ENCODE data around the gene LOXL1.

DNA sequence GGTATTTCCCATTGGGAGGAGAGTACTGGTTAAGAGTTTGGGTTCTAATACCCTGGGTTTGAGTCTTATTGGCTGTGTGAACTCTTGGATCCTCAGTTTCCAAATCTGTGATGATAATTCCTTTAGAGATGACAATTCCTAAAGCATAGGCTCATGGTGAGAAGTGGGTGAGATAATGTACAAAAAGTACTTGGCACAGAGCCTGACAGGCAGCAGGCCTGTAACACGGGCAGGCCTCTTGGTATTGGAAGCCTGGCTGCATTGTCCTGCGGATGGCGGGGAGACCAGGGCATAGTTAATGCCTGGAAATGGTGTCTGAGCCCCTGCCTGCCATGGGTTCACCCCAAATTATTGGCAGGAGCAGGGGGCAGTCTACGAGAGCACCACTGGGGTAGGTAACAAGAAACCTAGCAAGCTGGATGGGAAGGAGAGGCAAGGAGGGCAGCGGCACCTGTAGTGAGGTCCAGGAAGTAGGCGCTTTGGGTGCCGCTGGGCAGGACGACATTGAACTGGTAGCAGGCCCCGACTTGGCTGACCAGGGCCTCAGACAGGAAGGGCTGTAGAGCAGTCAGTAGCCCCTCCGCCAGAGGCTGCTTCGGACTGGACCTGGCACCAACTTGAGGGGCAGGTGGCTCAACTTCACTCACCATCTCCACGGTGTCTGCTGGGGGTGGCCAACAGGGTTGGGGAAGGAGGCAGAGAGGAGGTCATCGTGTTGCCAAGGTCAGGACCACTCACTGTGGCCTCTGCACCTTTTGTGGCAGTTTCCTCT lies 58.1 kb downstream of the LOXL1 start:
- TF ChIP-seq, protein P1, sequence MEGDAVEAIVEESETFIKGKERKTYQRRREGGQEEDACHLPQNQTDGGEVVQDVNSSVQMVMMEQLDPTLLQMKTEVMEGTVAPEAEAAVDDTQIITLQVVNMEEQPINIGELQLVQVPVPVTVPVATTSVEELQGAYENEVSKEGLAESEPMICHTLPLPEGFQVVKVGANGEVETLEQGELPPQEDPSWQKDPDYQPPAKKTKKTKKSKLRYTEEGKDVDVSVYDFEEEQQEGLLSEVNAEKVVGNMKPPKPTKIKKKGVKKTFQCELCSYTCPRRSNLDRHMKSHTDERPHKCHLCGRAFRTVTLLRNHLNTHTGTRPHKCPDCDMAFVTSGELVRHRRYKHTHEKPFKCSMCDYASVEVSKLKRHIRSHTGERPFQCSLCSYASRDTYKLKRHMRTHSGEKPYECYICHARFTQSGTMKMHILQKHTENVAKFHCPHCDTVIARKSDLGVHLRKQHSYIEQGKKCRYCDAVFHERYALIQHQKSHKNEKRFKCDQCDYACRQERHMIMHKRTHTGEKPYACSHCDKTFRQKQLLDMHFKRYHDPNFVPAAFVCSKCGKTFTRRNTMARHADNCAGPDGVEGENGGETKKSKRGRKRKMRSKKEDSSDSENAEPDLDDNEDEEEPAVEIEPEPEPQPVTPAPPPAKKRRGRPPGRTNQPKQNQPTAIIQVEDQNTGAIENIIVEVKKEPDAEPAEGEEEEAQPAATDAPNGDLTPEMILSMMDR (IDR thresholded peaks at IDR 0.05): no peak
- no peak for TF ChIP-seq POLR2A (IDR thresholded peaks at IDR 0.05)

Measured in Peyer's patch (tissue), 4 donors.